Endothelial cell (in vitro differentiated cells): ENCODE measurements around the gene CHODL. TPM values are rescaled to one million over a fixed set of nuclear protein-coding genes. Genes with fewer than 3 reads are reported as not detected.

ENCODE experiments used
- DNase-seq: peaks from one replicate; pipeline ENCODE4 v3.0.0; 2021; ENCODE audit warnings: low spot score
- H3K27ac Mint-ChIP-seq: one replicate; pipeline ENCODE4 v1.8.0; 2021; ENCODE audit warnings: mixed read lengths, inconsistent platforms; ENCODE audit not compliant: unreplicated experiment
- H3K27me3 Mint-ChIP-seq: one replicate; pipeline ENCODE4 v1.8.0; 2021; ENCODE audit warnings: mild to moderate bottlenecking, moderate library complexity, mixed read lengths, inconsistent platforms; ENCODE audit not compliant: unreplicated experiment
- H3K36me3 Mint-ChIP-seq: one replicate; pipeline ENCODE4 v1.8.0; 2021; ENCODE audit warnings: mild to moderate bottlenecking, low read depth, mixed read lengths, inconsistent platforms; ENCODE audit not compliant: unreplicated experiment
- H3K4me1 Mint-ChIP-seq: one replicate; pipeline ENCODE4 v1.8.0; 2021; ENCODE audit warnings: mild to moderate bottlenecking, mixed read lengths, inconsistent platforms; ENCODE audit not compliant: unreplicated experiment
- H3K4me3 Mint-ChIP-seq: one replicate; pipeline ENCODE4 v1.8.0; 2021; ENCODE audit warnings: mild to moderate bottlenecking, mixed read lengths, inconsistent platforms; ENCODE audit not compliant: unreplicated experiment
- H3K9me3 Mint-ChIP-seq: one replicate; pipeline ENCODE4 v1.8.0; 2021; ENCODE audit warnings: mixed read lengths, inconsistent platforms; ENCODE audit not compliant: unreplicated experiment
- CTCF ChIP-seq: fragments of 200-600 bp; sonication (generic); IDR thresholded peaks from one replicate; pipeline ENCODE4 v1.5.0; 2021; ENCODE audit warnings: antibody characterized with exemption; ENCODE audit not compliant: unreplicated experiment
- long read RNA-seq: library from polyadenylated mRNA; unstranded; transcript quantifications from one replicate; pipeline ENCODE4 v2.0.0, GENCODE V29; 2020; ENCODE audit not compliant: unreplicated experiment
- total RNA-seq: library from RNA; stranded (reverse); fragmentation: NEBNext Ultra II Directional; extraction: Animal tissue kit (Norgen Biotek cat#: 25700); gene quantifications from one replicate; pipeline ENCODE4 v1.2.1, GENCODE V29; 2021; ENCODE audit not compliant: unreplicated experiment

CHODL gene, protein sequence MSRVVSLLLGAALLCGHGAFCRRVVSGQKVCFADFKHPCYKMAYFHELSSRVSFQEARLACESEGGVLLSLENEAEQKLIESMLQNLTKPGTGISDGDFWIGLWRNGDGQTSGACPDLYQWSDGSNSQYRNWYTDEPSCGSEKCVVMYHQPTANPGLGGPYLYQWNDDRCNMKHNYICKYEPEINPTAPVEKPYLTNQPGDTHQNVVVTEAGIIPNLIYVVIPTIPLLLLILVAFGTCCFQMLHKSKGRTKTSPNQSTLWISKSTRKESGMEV
- 0.46 TPM for total RNA-seq
- long read RNA-seq, result 0 reads

DNA sequence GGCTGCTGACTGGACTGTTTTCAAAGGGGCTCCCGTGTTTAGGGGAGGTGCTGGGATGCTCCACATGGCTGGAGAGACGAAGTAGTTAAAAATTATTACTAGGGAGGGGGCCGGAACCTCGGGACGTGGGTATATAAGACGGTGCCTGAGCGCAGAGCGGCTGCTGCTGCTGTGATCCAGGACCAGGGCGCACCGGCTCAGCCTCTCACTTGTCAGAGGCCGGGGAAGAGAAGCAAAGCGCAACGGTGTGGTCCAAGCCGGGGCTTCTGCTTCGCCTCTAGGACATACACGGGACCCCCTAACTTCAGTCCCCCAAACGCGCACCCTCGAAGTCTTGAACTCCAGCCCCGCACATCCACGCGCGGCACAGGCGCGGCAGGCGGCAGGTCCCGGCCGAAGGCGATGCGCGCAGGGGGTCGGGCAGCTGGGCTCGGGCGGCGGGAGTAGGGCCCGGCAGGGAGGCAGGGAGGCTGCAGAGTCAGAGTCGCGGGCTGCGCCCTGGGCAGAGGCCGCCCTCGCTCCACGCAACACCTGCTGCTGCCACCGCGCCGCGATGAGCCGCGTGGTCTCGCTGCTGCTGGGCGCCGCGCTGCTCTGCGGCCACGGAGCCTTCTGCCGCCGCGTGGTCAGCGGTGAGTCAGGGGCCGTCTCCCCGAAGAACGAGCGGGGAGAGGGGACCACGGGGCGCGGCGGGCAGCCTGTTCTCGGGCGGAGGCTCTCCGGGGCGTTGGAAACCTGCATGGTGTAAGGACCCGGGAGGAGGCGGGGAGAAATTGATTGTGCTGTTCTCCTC, at the start of gene CHODL:
TSS of gene CHODL (plus strand) at position 163 of the 793 bp plus-strand sequence. CDS start at position 554, 391 bp downstream.
- no peaks in the 10 kb centered on the region for H3K36me3 Mint-ChIP-seq
- no peaks in the 10 kb centered on the region for H3K9me3 Mint-ChIP-seq
- peak within 1 kb of the TSS; percentile 91 for H3K4me3 Mint-ChIP-seq
- peaks cover 6% of the 10 kb centered on the region for H3K4me1 Mint-ChIP-seq
- no peak within 1 kb of the TSS for H3K27ac Mint-ChIP-seq
- DNase-seq, result peak; percentile 30
- peaks cover 2% of the 10 kb centered on the region for H3K27me3 Mint-ChIP-seq
- no peak for TF ChIP-seq CTCF

DNA sequence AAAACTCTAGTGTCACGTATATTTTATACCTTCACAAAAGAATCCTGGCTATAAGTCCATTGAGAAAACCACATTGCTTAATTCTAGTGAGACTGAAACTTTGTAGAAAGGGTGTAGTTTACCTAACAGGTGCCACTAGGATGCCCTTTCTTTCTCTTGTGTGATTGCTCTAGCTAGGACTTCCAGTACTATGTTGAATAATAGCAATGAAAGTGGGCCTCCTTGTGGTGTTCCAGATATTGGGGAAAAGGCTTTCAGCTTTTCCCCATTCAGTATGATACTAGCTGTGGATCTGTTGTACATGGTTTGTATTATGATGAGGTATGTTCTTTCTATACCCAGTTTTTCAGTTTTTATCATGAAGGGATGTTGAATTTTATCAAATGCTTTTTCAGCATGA, 39.7 kb upstream of the CHODL start:
- no peak for DNase-seq
- Mint-ChIP-seq H3K9me3 (no peaks in the 10 kb centered on the region), H3K36me3 (no peaks in the 10 kb centered on the region), H3K4me3 (no peak overlapping the region), H3K27me3 (no peaks in the 10 kb centered on the region), H3K27ac (no peak overlapping the region), H3K4me1 (no peaks in the 10 kb centered on the region)
- TF ChIP-seq CTCF, result no peak

DNA sequence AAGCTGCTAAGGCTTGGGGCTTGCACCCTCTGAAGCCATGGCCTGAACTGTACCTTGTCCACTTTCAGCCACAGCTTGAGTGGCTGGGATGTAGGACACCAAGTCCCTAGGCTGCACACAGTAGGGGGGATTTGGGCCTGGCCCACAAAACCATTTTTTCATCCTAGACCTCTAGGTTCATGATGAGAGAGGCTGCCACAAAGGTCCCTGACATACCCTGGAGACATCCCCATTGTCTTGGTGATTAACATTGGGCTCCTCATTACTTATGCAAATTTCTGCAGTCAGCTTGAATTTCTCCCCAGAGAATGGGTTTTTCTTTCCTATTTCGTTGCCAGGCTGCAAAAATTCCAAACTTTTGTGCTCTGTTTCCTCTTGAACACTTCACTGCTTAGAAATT, 26.3 kb upstream of the CHODL start:
- no peak for TF ChIP-seq CTCF
- Mint-ChIP-seq H3K9me3 (no peaks in the 10 kb centered on the region), H3K27ac (no peak overlapping the region), H3K27me3 (no peaks in the 10 kb centered on the region), H3K36me3 (no peaks in the 10 kb centered on the region), H3K4me1 (no peaks in the 10 kb centered on the region), H3K4me3 (no peak overlapping the region)
- no peak for DNase-seq

DNA sequence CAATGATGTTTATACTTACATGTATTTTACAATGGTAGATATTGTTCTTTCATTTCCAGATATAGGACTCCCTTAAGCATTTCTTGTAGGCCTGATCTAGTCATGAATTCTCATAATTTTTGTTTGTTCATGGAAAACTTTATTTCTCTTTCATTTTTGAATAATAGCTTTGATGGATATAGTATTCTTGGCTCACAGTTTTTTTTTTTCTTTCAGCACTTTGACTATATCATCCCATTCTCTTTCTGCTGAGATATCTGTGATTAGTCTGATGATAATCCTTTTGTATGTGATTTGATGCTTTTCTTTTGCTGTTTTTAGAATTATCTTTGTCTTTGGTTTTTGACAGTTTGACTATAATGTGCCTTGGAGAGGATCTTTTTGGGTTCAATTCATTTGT, 24.1 kb upstream of the CHODL start:
- H3K27ac Mint-ChIP-seq, result no peak overlapping the region
- H3K27me3 Mint-ChIP-seq, result no peaks in the 10 kb centered on the region
- H3K4me3 Mint-ChIP-seq, result no peak overlapping the region
- no peak for TF ChIP-seq CTCF
- H3K4me1 Mint-ChIP-seq, result no peaks in the 10 kb centered on the region
- no peaks in the 10 kb centered on the region for H3K9me3 Mint-ChIP-seq
- no peaks in the 10 kb centered on the region for H3K36me3 Mint-ChIP-seq
- no peak for DNase-seq

DNA sequence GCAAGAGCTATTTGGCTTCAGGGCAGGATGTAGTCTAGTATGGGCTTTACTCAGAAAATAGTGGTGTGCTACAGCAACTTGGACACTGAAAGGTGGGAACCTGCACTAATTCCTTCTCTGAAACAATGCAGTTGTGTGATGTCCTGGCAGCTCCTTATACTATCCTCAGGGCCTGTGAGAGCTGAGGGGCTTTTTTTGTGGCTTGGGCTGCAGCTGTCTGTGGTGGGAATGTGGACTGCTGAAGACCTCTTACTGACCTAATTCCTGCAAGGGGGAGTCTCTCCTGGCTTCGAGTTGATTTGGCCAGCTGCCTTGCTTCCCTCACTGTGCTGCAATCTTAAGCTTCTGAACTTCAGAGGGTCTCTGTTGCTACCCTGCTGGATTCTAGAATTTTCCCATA, 22.3 kb upstream of the CHODL start:
- H3K4me3 Mint-ChIP-seq, result no peak overlapping the region
- no peak for TF ChIP-seq CTCF
- no peaks in the 10 kb centered on the region for H3K9me3 Mint-ChIP-seq
- DNase-seq, result no peak
- no peaks in the 10 kb centered on the region for H3K4me1 Mint-ChIP-seq
- H3K36me3 Mint-ChIP-seq, result no peaks in the 10 kb centered on the region
- no peaks in the 10 kb centered on the region for H3K27me3 Mint-ChIP-seq
- no peak overlapping the region for H3K27ac Mint-ChIP-seq
